ENCODE measurements around the gene PNMA8C.
"Not testable (repeated sequence)": the region's sequence is repeated elsewhere in the genome, so short reads cannot be mapped to it uniquely, and the experiment has no call there.

Gene PNMA8C

GRCh38 chr19:46383846-46384245 is 44.9 kb downstream of the PNMA8C start:
- DNase-seq = no peak
- TF ChIP-seq POLR2A (IDR thresholded peaks at IDR 0.05; ENCODE audit: low read length) (no peak), GATA1 (IDR thresholded peaks at IDR 0.05; ENCODE audit: low read depth, low read length) (no peak)

GRCh38 chr19:46383171-46383815 is 45.4 kb downstream of the PNMA8C start:
- TF ChIP-seq GATA1 (IDR thresholded peaks at IDR 0.05; ENCODE audit: low read depth, low read length) (no peak), POLR2A (IDR thresholded peaks at IDR 0.05; ENCODE audit: low read length) (no peak)
- DNase-seq = no peak

- TF ChIP-seq GATA1 (IDR thresholded peaks at IDR 0.05; ENCODE audit: low read depth, low read length) (no peak), POLR2A (IDR thresholded peaks at IDR 0.05; ENCODE audit: low read length) (no peak)
- DNase-seq = no peak
Observed at GRCh38 chr19:46381756-46382345, 46.9 kb downstream of the PNMA8C start.

GRCh38 chr19:46381346-46381745 is 47.4 kb downstream of the PNMA8C start:
- TF ChIP-seq POLR2A (IDR thresholded peaks at IDR 0.05; ENCODE audit: low read length) = no peak
- no peak for TF ChIP-seq GATA1 (IDR thresholded peaks at IDR 0.05; ENCODE audit: low read depth, low read length)
- DNase-seq = no peak

- DNase-seq = no peak
- no peak for TF ChIP-seq POLR2A (IDR thresholded peaks at IDR 0.05; ENCODE audit: low read length)
- no peak for TF ChIP-seq GATA1 (IDR thresholded peaks at IDR 0.05; ENCODE audit: low read depth, low read length)
Observed at GRCh38 chr19:46380690-46381089, 48.0 kb downstream of the PNMA8C start.

- TF ChIP-seq POLR2A (IDR thresholded peaks at IDR 0.05; ENCODE audit: low read length) (no peak), GATA1 (IDR thresholded peaks at IDR 0.05; ENCODE audit: low read depth, low read length) (no peak)
- DNase-seq = no peak
Observed at GRCh38 chr19:46378268-46378667, 50.5 kb downstream of the PNMA8C start.

GRCh38 chr19:46376241-46377153 is 52.2 kb downstream of the PNMA8C start:
- DNase-seq = no peak
- TF ChIP-seq POLR2A (IDR thresholded peaks at IDR 0.05; ENCODE audit: low read length) = no peak
- TF ChIP-seq GATA1 (IDR thresholded peaks at IDR 0.05; ENCODE audit: low read depth, low read length) = no peak

- not testable (repeated sequence) for DNase-seq
Observed at GRCh38 chr19:46375476-46376067, 53.2 kb downstream of the PNMA8C start.
